Stomach (tissue), 9 donors: ENCODE data around the gene P2RY12. TPM values are rescaled to one million over a fixed set of nuclear protein-coding genes. Genes with fewer than 3 reads are reported as not detected.

Experiments used
- DNase-seq, 2 donors: peaks; one replicate each; pipeline versions ENCODE4 v3.0.0 to v3.0.0-alpha.2; 2013 to 2019
- H3K27ac ChIP-seq, 5 donors: fragments of 200-600 bp in 4 of 5; sonication (generic) in 4 of 5; one replicate each; pipeline ENCODE4 v1.5.1; 2013 to 2019; ENCODE audit warnings: mild to moderate bottlenecking in 1 of 5, moderate library complexity in 1 of 5
- H3K27me3 ChIP-seq, 3 donors: fragments of 200-600 bp; sonication (generic); one replicate each; pipeline ENCODE4 v1.5.1; 2017 to 2019; ENCODE audit warnings: mixed run types in 1 of 3
- H3K36me3 ChIP-seq, 4 donors: fragments of 200-600 bp; sonication (generic); 1 replicate in 3 of 4; 2 replicates in 1 of 4; pipeline ENCODE4 v1.5.1; 2016 to 2019
- H3K4me1 ChIP-seq, 4 donors: fragments of 200-600 bp; sonication (generic); one replicate each; pipeline ENCODE4 v1.5.1; 2016 to 2019
- H3K4me3 ChIP-seq, 4 donors: fragments of 200-600 bp; sonication (generic) in 3 of 4; one replicate each; pipeline ENCODE4 v1.5.1; 2016 to 2019; ENCODE audit warnings: mild to moderate bottlenecking in 1 of 4
- H3K9me3 ChIP-seq, 4 donors: fragments of 200-600 bp; sonication (generic); one replicate each; pipeline ENCODE4 v1.5.1; 2016 to 2019
- EP300 ChIP-seq: sonication (generic); formaldehyde crosslinking; IDR thresholded peaks from one replicate; pipeline ENCODE4 v1.6.1; 2017; ENCODE audit warnings: antibody characterized with exemption
- POLR2A ChIP-seq, 4 donors: fragments of 450-650 bp; IDR thresholded peaks; one replicate each; pipeline ENCODE4 v1.6.1; 2016; ENCODE audit warnings: antibody characterized with exemption in 4 of 4, control low read depth in 2 of 4, mild to moderate bottlenecking in 1 of 4, moderate library complexity in 1 of 4
- POLR2AphosphoS5 ChIP-seq, 3 donors: sonication (generic); formaldehyde crosslinking; IDR thresholded peaks; one replicate each; pipeline ENCODE4 v1.6.1; 2016; ENCODE audit warnings: antibody characterized with exemption in 3 of 3
- WGBS, 5 donors: extraction: QIAGEN DNeasy Blood & Tissue Kit in 3 of 5; methylation state at CpG; one replicate each; pipeline versions ENCODE4 v1.1.5 to v1.1.7; 2013 to 2018; 5-methylcytosine and 5-hydroxymethylcytosine counted together
- intact Hi-C: fragments of 100-400 bp; cut with DNase I; formaldehyde crosslinking; loops from one replicate; pipeline ENCODE4 v1.15.1; 2023; ENCODE audit warnings: low total_unique reads
- polyA plus RNA-seq, 3 donors: library from polyadenylated mRNA; stranded (reverse); fragments of 200-250 nt; gene quantifications; one replicate each; pipeline ENCODE4 v1.2.3, GENCODE V29; 2013
- total RNA-seq, 5 donors: library from RNA; depleted of rRNA; stranded (reverse); fragments of >200 nt; gene quantifications; one replicate each; pipeline versions ENCODE4 v1.1.0 to v1.2.3, GENCODE V29; 2014 to 2016
- TF ChIP-seq, protein P1 (sequence below), 7 experiments: fragments of 450-650 bp in 4 of 7; fragments of 200-600 bp in 3 of 7; sonication (generic) in 3 of 7; IDR thresholded peaks; one replicate each; pipeline ENCODE4 v1.5.1; 2016 to 2019; ENCODE audit warnings: antibody characterized with exemption in 7 of 7, control low read depth in 2 of 7, mild to moderate bottlenecking in 1 of 7
- donor health status: healthy with polysubstance abuse.
- donor health status: Bipolar disorder and iron deficiency.
- donor health status: healthy.

Gene P2RY12
- total and polyA plus RNA-seq, 8 donors = 0.40 to 4.8 (median 0.46) TPM; not detected in 3

DNA sequence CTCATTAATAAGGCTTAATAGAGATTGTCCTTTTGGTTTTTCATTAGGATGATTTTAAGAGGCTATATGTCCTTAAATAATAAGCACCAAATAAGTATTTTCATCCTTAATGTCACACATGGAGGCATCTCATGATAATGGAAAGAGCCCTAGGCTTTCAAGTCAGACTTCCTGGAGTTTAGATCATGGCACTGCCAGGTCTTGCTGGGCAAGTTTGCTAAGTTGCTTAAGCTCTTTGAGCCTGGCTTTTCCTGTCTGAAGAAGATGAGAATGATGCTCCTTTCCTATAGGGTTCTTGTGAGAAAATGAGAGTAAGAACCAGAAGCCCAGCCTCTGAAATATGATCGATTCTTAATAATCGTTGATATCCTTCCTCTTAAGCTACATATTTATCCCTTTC, 23.4 kb upstream of the P2RY12 start:
- intact Hi-C loops = no loop called here
- DNase-seq = no peak
- Histone ChIP-seq H3K4me3 (no peak overlapping the region), H3K4me1 (no peaks in the 10 kb centered on the region), H3K9me3 (no peaks in the 10 kb centered on the region), H3K27ac (no peak overlapping the region), H3K27me3 (no peaks in the 10 kb centered on the region), H3K36me3 (no peaks in the 10 kb centered on the region)
- WGBS, 5 donors = 95 to 99% (median 97%) methylated on average over 2 of the region's 2 CpGs
- TF ChIP-seq EP300 = no peak
- no peak for TF ChIP-seq POLR2A (IDR thresholded peaks at IDR 0.05)
- TF ChIP-seq, protein P1, sequence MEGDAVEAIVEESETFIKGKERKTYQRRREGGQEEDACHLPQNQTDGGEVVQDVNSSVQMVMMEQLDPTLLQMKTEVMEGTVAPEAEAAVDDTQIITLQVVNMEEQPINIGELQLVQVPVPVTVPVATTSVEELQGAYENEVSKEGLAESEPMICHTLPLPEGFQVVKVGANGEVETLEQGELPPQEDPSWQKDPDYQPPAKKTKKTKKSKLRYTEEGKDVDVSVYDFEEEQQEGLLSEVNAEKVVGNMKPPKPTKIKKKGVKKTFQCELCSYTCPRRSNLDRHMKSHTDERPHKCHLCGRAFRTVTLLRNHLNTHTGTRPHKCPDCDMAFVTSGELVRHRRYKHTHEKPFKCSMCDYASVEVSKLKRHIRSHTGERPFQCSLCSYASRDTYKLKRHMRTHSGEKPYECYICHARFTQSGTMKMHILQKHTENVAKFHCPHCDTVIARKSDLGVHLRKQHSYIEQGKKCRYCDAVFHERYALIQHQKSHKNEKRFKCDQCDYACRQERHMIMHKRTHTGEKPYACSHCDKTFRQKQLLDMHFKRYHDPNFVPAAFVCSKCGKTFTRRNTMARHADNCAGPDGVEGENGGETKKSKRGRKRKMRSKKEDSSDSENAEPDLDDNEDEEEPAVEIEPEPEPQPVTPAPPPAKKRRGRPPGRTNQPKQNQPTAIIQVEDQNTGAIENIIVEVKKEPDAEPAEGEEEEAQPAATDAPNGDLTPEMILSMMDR (IDR thresholded peaks at IDR 0.05) = no peak
- TF ChIP-seq POLR2AphosphoS5 (IDR thresholded peaks at IDR 0.05) = no peak

DNA sequence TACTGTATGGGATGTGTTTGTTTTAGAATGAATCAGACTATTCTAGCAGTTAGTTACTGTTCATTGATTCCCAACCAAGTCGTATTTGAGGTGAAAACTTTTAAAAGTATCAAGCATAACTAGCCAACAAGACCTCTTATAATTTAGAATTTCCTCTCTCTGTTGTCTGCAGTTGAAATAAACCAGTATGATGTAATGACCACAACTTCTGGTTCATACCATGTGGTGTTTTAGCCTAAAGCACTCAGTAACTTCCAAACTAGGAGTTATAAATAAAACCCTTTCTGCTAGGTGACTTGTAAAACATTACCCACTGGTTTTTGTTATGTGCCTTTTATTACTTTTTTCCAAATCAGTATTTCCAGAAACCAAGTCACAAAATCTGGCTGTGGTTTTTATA, 19.8 kb upstream of the P2RY12 start:
- Histone ChIP-seq H3K36me3 (no peaks in the 10 kb centered on the region), H3K4me1 (no peaks in the 10 kb centered on the region), H3K4me3 (no peak overlapping the region), H3K27ac (no peak overlapping the region), H3K27me3 (no peaks in the 10 kb centered on the region), H3K9me3 (no peaks in the 10 kb centered on the region)
- TF ChIP-seq, protein P1 (IDR thresholded peaks at IDR 0.05) = no peak
- TF ChIP-seq POLR2AphosphoS5 (IDR thresholded peaks at IDR 0.05) (no peak), POLR2A (IDR thresholded peaks at IDR 0.05) (no peak), EP300 (no peak)
- intact Hi-C loops = no loop called here
- no peak for DNase-seq
- WGBS, 5 donors = 41 to 64% (median 51%) methylated on average over 1 of the region's 1 CpG

DNA sequence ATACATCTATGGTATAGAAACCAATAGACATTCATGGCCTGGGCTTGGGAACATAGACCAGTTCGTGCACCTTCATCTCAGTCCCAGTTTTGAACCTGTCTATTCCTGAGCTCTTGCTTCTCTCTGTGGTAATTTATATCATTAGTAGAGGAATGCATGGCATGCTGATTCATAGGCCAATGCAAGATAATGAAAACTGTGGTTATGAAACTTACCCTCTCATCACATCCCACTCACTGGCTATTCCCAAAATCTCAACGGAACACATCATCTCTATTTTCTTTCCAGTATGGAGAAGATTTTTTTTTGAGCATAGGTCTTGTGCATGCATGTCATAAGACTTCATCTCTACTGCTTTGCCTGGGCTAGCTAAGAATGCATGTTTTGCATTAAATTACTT, 18.7 kb upstream of the P2RY12 start:
- DNase-seq = no peak
- intact Hi-C loops = no loop called here
- H3K4me1 ChIP-seq = no peaks in the 10 kb centered on the region
- H3K27ac ChIP-seq = no peak overlapping the region
- H3K27me3 ChIP-seq = no peaks in the 10 kb centered on the region
- 89 to 94% (median 93%) methylated on average over 2 of the region's 2 CpGs for WGBS, 5 donors
- H3K4me3 ChIP-seq = no peak overlapping the region
- H3K36me3 ChIP-seq = no peaks in the 10 kb centered on the region
- TF ChIP-seq POLR2A (IDR thresholded peaks at IDR 0.05) = no peak
- H3K9me3 ChIP-seq = no peaks in the 10 kb centered on the region

DNA sequence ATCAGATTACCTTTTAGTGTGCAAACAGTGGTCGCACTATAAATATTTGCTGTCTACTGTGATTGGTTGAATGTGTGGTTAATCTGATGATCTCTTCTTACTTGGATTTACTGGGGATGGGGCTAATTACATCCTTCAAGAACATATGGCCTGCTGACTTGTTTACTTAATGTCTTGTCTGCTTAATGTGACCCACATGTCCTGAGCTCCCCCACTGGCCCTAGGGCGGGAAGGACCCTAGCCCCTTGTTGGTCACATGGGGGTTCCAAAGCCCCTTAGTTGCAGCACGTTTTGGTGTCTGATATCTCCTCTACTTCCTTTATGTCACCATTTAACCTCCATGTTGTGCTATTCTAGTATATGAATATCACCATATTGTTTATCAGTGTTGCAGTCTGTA, 17.8 kb upstream of the P2RY12 start:
- 56 to 70% (median 62%) methylated on average over 3 of the region's 3 CpGs for WGBS, 5 donors
- Histone ChIP-seq H3K36me3 (no peaks in the 10 kb centered on the region), H3K27ac (no peak overlapping the region), H3K9me3 (no peaks in the 10 kb centered on the region), H3K4me3 (no peak overlapping the region), H3K4me1 (no peaks in the 10 kb centered on the region), H3K27me3 (no peaks in the 10 kb centered on the region)
- DNase-seq = no peak
- intact Hi-C loops = no loop called here
- TF ChIP-seq POLR2AphosphoS5 (IDR thresholded peaks at IDR 0.05) = no peak

DNA sequence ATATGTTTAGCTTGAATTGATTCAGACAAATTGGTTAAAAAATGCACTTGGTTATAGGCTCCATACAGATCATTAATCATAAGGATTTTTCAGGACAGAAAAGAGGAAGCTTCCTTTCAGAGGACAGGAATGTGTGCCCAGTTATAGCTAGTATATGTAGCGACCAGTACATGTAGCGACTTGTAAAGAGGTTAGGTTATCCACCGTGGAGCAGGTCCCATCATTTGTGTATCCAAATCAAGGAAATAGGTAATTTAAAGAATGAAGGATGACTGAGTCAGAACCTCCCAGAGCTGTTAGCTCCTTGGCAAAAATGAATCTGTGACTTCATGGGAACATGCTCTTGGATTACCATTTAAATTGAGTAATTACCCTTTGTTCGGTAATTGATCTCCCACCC, 15.8 kb upstream of the P2RY12 start:
- Histone ChIP-seq H3K9me3 (no peaks in the 10 kb centered on the region), H3K4me3 (no peak overlapping the region), H3K4me1 (no peaks in the 10 kb centered on the region), H3K36me3 (no peaks in the 10 kb centered on the region), H3K27ac (no peak overlapping the region), H3K27me3 (no peaks in the 10 kb centered on the region)
- 87 to 96% (median 88%) methylated on average over 4 of the region's 4 CpGs for WGBS, 5 donors
- TF ChIP-seq POLR2A (IDR thresholded peaks at IDR 0.05) = no peak
- no peak for TF ChIP-seq POLR2AphosphoS5 (IDR thresholded peaks at IDR 0.05)
- no peak for TF ChIP-seq EP300
- TF ChIP-seq, protein P1 (IDR thresholded peaks at IDR 0.05) = no peak
- no peak for DNase-seq
- intact Hi-C loops = no loop called here

DNA sequence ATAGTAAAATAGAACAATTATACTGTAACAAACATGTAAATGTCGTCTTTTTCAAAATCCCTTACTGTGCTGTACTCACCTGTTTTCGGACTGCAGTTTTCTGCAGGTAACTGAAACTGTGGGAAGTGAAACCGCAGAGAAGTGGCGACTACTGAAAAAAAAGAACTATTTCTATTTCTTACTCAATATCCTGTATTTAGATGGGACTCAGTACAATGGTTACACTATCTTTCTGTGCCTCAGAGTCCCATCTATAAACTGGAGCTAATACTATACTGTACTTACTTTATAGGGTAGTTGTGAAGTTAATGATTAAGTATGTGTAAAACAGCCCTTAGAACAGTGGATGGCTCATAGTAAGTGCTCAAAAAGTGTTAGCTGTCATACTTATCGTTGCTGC, 14.3 kb upstream of the P2RY12 start:
- Histone ChIP-seq H3K27me3 (no peaks in the 10 kb centered on the region), H3K36me3 (no peaks in the 10 kb centered on the region), H3K9me3 (no peaks in the 10 kb centered on the region), H3K4me1 (no peaks in the 10 kb centered on the region), H3K27ac (no peak overlapping the region), H3K4me3 (no peak overlapping the region)
- TF ChIP-seq EP300 = no peak
- WGBS, 5 donors = 76 to 88% (median 81%) methylated on average over 5 of the region's 5 CpGs
- intact Hi-C loops = no loop called here
- DNase-seq = no peak
